ENCODE results near the gene HMGN4.

DNA sequence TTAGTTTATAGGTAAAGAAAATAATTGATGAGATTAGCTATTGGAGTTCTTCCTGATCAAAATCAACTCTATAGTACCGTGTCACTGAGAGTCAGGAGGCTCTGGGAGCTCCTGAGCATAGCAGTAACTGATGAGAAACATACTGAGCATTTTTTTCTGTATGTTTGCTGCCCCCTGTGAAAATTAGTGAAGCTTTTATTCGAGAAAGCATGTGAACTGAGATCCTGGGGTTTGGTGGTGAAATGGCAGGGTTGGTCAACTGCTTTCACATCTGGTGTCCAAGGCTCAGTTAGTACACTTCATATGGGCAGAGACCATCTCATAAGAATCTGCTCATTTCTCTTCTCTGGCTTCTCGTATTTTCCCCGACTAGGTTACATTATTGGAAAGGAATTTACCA lies 54.5 kb downstream of the HMGN4 start:
- TF ChIP-seq TARDBP (IDR thresholded peaks at IDR 0.05) (no peak), CTBP1 (IDR thresholded peaks at IDR 0.05; ENCODE audit: borderline replicate concordance) (no peak), FOXM1 (IDR thresholded peaks at IDR 0.05; ENCODE audit: borderline replicate concordance) (no peak), HDGF (IDR thresholded peaks at IDR 0.05; ENCODE audit: borderline replicate concordance) (no peak), FOXK2 (IDR thresholded peaks at IDR 0.05) (no peak), NFRKB (IDR thresholded peaks at IDR 0.05) (no peak)
